OCI-LY7 (cell line): ENCODE results near the gene CANT1. TPM values are rescaled to one million over a fixed set of nuclear protein-coding genes. Genes with fewer than 3 reads are reported as not detected.

Source experiments
- Bru-seq: library from RNA; stranded (reverse); fragments of 400-500 nt; gene quantifications from one replicate; lab custom pipeline; 2021; lab: Mats Ljungman, UMichigan
- BruChase-seq, 2 experiments: library from RNA; stranded (reverse); fragments of 400-500 nt; gene quantifications; one replicate each; lab custom pipeline; 2021; lab: Mats Ljungman, UMichigan
- BruUV-seq: library from RNA; stranded (reverse); fragments of 400-500 nt; replicated peaks from 2 replicates; lab custom pipeline; 2021; lab: Mats Ljungman, UMichigan
- CTCF ChIA-PET: fragments of 300-600 bp; sonication (Branson Sonifier 250); formaldehyde crosslinking; loops from one replicate; lab custom pipeline; 2022; ENCODE audit warnings: antibody characterized with exemption; ENCODE audit not compliant: unreplicated experiment; lab: Charles Lee
- POLR2A ChIA-PET: fragments of 300-600 bp; sonication (Branson Sonifier 250); formaldehyde crosslinking; loops from one replicate; lab custom pipeline; 2022; ENCODE audit warnings: antibody characterized with exemption; lab: Charles Lee
- DNase-seq: peaks from one replicate; pipeline ENCODE4 v3.0.0-alpha.2; 2015; ENCODE audit warnings: low spot score
- H2AFZ ChIP-seq: fragments of 200-600 bp; sonication (generic), shearing (Covaris generic); 2 replicates; pipeline ENCODE4 v1.6.1; 2014; ENCODE audit warnings: mild to moderate bottlenecking, antibody characterized with exemption, low read length, moderate library complexity
- H3K27ac ChIP-seq: fragments of 200-600 bp; sonication (generic); 2 replicates; pipeline ENCODE4 v1.5.1; 2014; ENCODE audit warnings: mixed run types, low read depth, mild to moderate bottlenecking, moderate library complexity, low read length, inconsistent platforms; ENCODE audit not compliant: poor library complexity, severe bottlenecking
- H3K36me3 ChIP-seq: fragments of 200-600 bp; sonication (generic); 2 replicates; pipeline ENCODE4 v1.6.1; 2014; ENCODE audit warnings: mild to moderate bottlenecking, antibody characterized with exemption, low read length, moderate library complexity, mixed read lengths; ENCODE audit not compliant: insufficient read depth
- H3K4me1 ChIP-seq: fragments of 200-600 bp; sonication (generic); 2 replicates; pipeline ENCODE4 v1.5.1; 2014; ENCODE audit warnings: mild to moderate bottlenecking, low read length; ENCODE audit not compliant: insufficient read depth, poor library complexity, severe bottlenecking
- H3K4me2 ChIP-seq: fragments of 200-600 bp; sonication (generic); 2 replicates; pipeline ENCODE4 v1.6.1; 2014; ENCODE audit warnings: mild to moderate bottlenecking, low read length
- H3K4me3 ChIP-seq: fragments of 200-600 bp; sonication (generic); 2 replicates; pipeline ENCODE4 v1.5.1; 2014; ENCODE audit warnings: mild to moderate bottlenecking, low read depth, low read length; ENCODE audit not compliant: poor library complexity, severe bottlenecking
- H3K79me2 ChIP-seq: fragments of 200-600 bp; sonication (generic); 2 replicates; pipeline ENCODE4 v1.6.1; 2016; ENCODE audit warnings: low read depth, mild to moderate bottlenecking, low read length, moderate library complexity, mixed read lengths; ENCODE audit not compliant: insufficient read depth
- H3K9me2 ChIP-seq: fragments of 200-600 bp; sonication (generic); 2 replicates; pipeline ENCODE4 v1.6.1; 2016; ENCODE audit warnings: mild to moderate bottlenecking, low read length, mixed read lengths; ENCODE audit not compliant: insufficient read depth
- H3K9me3 ChIP-seq: fragments of 200-600 bp; sonication (generic); 2 replicates; pipeline ENCODE4 v1.6.1; 2014; ENCODE audit warnings: mild to moderate bottlenecking, mixed run types, low read length, mixed read lengths
- H4K20me1 ChIP-seq: fragments of 200-600 bp; sonication (generic); 2 replicates; pipeline ENCODE4 v1.6.1; 2014; ENCODE audit warnings: mild to moderate bottlenecking, antibody characterized with exemption, low read length, moderate library complexity, mixed read lengths; ENCODE audit not compliant: insufficient read depth
- EZH2phosphoT487 ChIP-seq: fragments of 200-600 bp; sonication (generic); IDR thresholded peaks from 2 replicates; pipeline ENCODE4 v1.6.1; 2018; ENCODE audit warnings: low read depth, borderline replicate concordance, mild to moderate bottlenecking, mixed run types, antibody characterized with exemption, low read length, moderate library complexity, mixed read lengths
- intact Hi-C: fragments of 100-400 bp; cut with micrococcal nuclease; formaldehyde crosslinking; loops from one replicate; pipeline ENCODE4 v1.10.0; 2022; ENCODE audit not compliant: unreplicated experiment
- long read RNA-seq: library from polyadenylated mRNA; stranded (forward); transcript quantifications from one replicate; pipeline ENCODE4 v2.0.0, GENCODE V29; 2022
- total RNA-seq, 2 experiments: library from RNA; depleted of rRNA in 1 of 2; stranded (reverse); fragments of >200 nt in 1 of 2; shearing (Covaris generic) in 1 of 2; gene quantifications; 2 replicates each; pipeline ENCODE4 v1.2.3, GENCODE V29; 2014 to 2022
- TF ChIP-seq, protein P1 (sequence below): fragments of 200-600 bp; sonication (generic); conservative IDR thresholded peaks from 2 replicates; pipeline ENCODE4 v1.5.1; 2014; ENCODE audit warnings: mild to moderate bottlenecking, antibody characterized with exemption, low read length, moderate library complexity, mixed read lengths

CANT1 gene
- total RNA-seq (2014; rRNA removed; shearing (Covaris generic)), result 36.3 and 37.2 TPM in 2 replicates
- 51.7 and 60.5 TPM in 2 replicates for total RNA-seq (2022)
- percentile 59 among the genes with signal in this experiment for Bru-seq, nascent RNA
- percentile 67 among the genes with signal in this experiment for BruChase-seq, experiment 1, labeled RNA remaining after a 6-hour chase
- percentile 81 among the genes with signal in this experiment for BruChase-seq, experiment 2, labeled RNA remaining after a 2-hour chase
- long read RNA-seq, transcript CANT1-201 (4 exons, 3,534 nt), result major isoform, 43 of 110 reads
- long read RNA-seq, transcript CANT1-202 (5 exons, 3,252 nt), result minor isoform, 24 of 110 reads
- long read RNA-seq, partial matches to known transcripts, result 6 of 110 reads
- long read RNA-seq, other reads (novel, unspliced or antisense), result 34 of 110 reads

DNA sequence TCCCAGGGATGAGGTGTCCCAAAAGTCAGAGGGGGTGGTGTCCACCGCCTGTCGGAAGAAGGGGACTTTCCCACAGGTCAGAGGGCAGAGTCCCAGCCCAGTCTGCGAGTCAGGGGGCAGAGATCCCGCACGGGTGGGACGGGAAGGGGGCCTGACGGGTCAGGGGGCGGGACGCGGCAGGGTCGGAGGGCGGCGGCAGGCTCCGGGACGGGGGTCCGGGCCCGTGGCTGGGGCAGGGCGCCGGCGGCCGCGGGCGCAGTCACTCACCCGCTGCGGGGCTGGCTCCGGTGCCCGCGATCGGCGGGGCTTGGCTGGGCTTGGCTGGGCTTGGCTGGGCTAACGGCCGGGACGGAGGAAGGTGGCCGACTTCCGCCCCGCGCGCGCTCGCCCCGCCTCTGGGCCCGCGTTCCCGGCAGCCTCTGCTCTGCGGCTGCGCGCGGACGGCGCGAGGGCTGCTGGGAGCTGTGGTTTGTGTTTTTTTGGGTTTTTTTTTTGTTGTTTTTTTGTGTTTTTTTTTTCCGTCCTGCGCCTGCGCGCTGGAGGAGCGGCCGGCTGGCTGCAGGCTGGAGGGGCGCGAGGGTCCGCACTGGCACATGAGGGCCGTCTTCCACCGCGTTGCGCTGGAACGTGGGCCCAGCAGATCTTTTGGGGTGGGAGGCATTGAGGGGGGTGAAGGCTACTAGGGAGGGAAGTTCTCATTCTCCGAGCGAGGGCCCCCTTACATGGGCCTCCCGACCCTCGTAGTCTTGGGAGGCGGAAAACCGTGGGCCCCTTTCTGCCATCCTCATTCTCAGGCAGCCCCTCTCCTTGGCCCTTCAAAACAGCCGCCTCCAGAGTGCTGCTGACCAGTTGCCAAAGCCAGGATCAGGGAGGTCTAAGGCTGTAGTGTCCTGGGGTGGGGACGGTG is at the start of gene CANT1:
CANT1 (minus strand) TSS at position 368 of the 907 bp plus-strand sequence. CDS start 12,142 bp downstream, outside the sequence.
- Histone ChIP-seq H3K79me2 (peaks cover 25% of the 10 kb centered on the region), H3K4me2 (peak within 1 kb of the TSS; percentile 96), H3K27ac (peak within 1 kb of the TSS; percentile 36), H2AFZ (peak within 1 kb of the TSS; percentile 89), H3K9me2 (no peaks in the 10 kb centered on the region), H4K20me1 (0 out of 2 replicates have a peak, but pooled peaks cover 3% of the 10 kb centered on the region), H3K9me3 (peaks cover 14% of the 10 kb centered on the region), H3K36me3 (no peaks in the 10 kb centered on the region), H3K4me3 (peak within 1 kb of the TSS; percentile 85), H3K4me1 (peaks cover 23% of the 10 kb centered on the region)
- no peak for TF ChIP-seq EZH2phosphoT487
- TF ChIP-seq, protein P1, sequence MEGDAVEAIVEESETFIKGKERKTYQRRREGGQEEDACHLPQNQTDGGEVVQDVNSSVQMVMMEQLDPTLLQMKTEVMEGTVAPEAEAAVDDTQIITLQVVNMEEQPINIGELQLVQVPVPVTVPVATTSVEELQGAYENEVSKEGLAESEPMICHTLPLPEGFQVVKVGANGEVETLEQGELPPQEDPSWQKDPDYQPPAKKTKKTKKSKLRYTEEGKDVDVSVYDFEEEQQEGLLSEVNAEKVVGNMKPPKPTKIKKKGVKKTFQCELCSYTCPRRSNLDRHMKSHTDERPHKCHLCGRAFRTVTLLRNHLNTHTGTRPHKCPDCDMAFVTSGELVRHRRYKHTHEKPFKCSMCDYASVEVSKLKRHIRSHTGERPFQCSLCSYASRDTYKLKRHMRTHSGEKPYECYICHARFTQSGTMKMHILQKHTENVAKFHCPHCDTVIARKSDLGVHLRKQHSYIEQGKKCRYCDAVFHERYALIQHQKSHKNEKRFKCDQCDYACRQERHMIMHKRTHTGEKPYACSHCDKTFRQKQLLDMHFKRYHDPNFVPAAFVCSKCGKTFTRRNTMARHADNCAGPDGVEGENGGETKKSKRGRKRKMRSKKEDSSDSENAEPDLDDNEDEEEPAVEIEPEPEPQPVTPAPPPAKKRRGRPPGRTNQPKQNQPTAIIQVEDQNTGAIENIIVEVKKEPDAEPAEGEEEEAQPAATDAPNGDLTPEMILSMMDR, result no peak
- intact Hi-C loops, result no loop called here
- ChIA-PET CTCF (no interaction called here), POLR2A (interaction anchor here (0.6 to 0.9 kb wide), 2 partner anchors 34 to 255 kb away, joined by 3 to 6 read pairs; no protein-coding TSS in a partner anchor)
- DNase-seq, result peak; percentile 90
- no TSS peak for BruUV-seq

DNA sequence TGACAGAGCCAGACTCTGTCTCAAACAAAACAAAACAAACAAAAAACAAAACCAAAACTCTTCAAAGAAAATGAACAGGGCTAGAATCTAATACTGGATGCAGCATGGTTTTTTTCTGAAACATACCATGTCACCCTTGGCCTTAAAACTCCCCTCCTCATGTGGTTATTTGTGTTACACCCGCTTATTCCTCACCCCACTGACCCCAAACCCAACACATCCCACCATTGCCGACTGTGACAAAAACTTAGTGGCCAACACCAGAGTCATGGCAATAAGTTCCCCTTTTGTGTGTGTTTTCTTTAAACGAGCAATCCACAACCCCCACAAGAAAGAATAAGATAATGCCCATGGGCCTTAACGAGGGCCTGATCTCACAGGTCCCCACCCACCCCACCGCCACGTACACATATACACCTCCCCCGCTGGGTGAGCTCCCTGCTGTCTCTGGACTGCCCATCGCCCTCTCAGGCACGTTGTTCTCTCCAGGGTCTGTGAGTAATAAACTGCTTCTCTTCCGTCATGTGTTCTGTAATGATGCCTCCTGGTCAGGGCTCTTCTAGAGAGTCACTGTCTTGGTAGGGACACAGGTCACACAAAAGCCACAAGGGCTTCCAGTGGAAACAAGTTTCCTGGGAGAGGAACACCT is 48.3 kb upstream of the CANT1 start:
- H3K79me2 ChIP-seq, result no peaks in the 10 kb centered on the region
- H3K36me3 ChIP-seq, result no peaks in the 10 kb centered on the region
- H3K4me3 ChIP-seq, result no peak overlapping the region
- no peak for TF ChIP-seq EZH2phosphoT487
- TF ChIP-seq, protein P1, result no peak
- CTCF ChIA-PET, result no interaction called here
- no peak overlapping the region for H3K27ac ChIP-seq
- intact Hi-C loops, result no loop called here
- no peaks in the 10 kb centered on the region for H3K4me1 ChIP-seq
- H4K20me1 ChIP-seq, result no peaks in the 10 kb centered on the region
- no peak overlapping the region for H3K4me2 ChIP-seq
- no peaks in the 10 kb centered on the region for H3K9me2 ChIP-seq
- no TSS peak for BruUV-seq
- H3K9me3 ChIP-seq, result no peaks in the 10 kb centered on the region
- POLR2A ChIA-PET, result no interaction called here
- no peak overlapping the region for H2AFZ ChIP-seq
- no peak for DNase-seq
